Central memory CD8-positive, alpha-beta T cell (primary cell): ENCODE results near the gene FAM107B.

ENCODE experiments used
- ATAC-seq: fragments of 150-1000 bp; cut with Tn5 transposase; replicated peaks from 2 replicates; pipeline ENCODE4 v1.10.0; 2022; ENCODE audit warnings: mild to moderate bottlenecking, moderate FRiP score, moderate number of reproducible peaks; ENCODE audit not compliant: poor library complexity, severe bottlenecking; ENCODE audit errors: extremely low read depth
- DNase-seq, 2 donors: peaks; one replicate each; pipeline ENCODE4 v3.0.0; 2021; ENCODE audit warnings: low spot score in 2 of 2
- H3K27ac Mint-ChIP-seq: one replicate; pipeline ENCODE4 v1.8.0; 2022; ENCODE audit warnings: low read depth, mild to moderate bottlenecking, moderate library complexity, mixed read lengths
- H3K27me3 Mint-ChIP-seq: one replicate; pipeline ENCODE4 v1.8.0; 2022; ENCODE audit warnings: mixed read lengths
- H3K36me3 Mint-ChIP-seq: one replicate; pipeline ENCODE4 v1.8.0; 2022; ENCODE audit warnings: mild to moderate bottlenecking, moderate library complexity, mixed read lengths; ENCODE audit not compliant: insufficient read depth
- H3K4me1 Mint-ChIP-seq: one replicate; pipeline ENCODE4 v1.8.0; 2022; ENCODE audit warnings: mixed read lengths
- H3K4me3 Mint-ChIP-seq: one replicate; pipeline ENCODE4 v1.8.0; 2022; ENCODE audit warnings: mild to moderate bottlenecking, moderate library complexity, mixed read lengths
- H3K9me3 Mint-ChIP-seq: one replicate; pipeline ENCODE4 v1.8.0; 2022; ENCODE audit warnings: mixed read lengths

The FAM107B gene

DNA sequence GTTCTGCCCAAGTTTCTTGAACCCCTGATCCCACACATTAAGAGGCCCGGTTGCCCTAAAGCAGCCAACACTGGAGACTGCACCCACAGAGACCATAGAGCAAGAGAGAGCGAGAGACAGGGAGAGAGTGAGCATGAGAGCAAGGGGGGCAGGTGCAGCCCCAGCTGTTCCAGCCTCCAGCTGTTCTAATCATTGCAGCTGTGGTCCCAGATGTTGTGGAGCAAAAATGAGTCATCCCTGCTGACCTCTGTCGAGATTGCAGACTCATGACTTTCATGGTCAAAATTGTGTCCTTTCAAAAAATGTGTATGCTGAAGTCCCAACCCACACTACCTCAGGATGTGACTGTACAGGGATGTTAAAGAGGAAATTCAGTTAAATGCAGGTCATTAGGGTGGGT, 300.0 kb downstream of the FAM107B start:
- no peak for DNase-seq
- H3K4me3 Mint-ChIP-seq = no peak overlapping the region
- ATAC-seq = no peak
- H3K4me1 Mint-ChIP-seq = no peaks in the 10 kb centered on the region
- H3K36me3 Mint-ChIP-seq = peaks cover 1% of the 10 kb centered on the region
- no peak overlapping the region for H3K27ac Mint-ChIP-seq
- peaks cover 78% of the 10 kb centered on the region for H3K27me3 Mint-ChIP-seq
- H3K9me3 Mint-ChIP-seq = no peaks in the 10 kb centered on the region

DNA sequence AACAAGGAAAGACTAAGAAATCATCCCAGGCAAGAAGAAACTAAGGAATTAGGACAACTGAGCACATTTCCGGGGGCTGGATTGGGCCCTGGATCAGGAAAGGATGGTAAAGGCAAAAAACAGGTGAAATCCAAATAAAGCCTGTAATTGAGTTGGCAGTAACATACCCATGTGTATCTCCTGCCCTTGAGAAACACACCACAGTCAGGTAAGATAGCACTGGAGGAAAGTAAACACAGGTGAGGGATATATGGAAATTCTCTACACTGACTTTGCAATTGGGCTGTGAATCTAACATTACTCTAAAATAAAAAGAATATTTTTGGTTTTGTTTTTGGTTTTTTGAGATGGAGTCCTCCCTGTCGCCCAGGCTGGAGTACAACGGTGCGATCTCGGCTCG, 303.8 kb downstream of the FAM107B start:
- H3K27ac Mint-ChIP-seq = no peak overlapping the region
- H3K4me3 Mint-ChIP-seq = no peak overlapping the region
- ATAC-seq (no peak), DNase-seq (no peak)
- H3K9me3 Mint-ChIP-seq = no peaks in the 10 kb centered on the region
- peaks cover 83% of the 10 kb centered on the region for H3K27me3 Mint-ChIP-seq
- no peaks in the 10 kb centered on the region for H3K4me1 Mint-ChIP-seq
- H3K36me3 Mint-ChIP-seq = no peaks in the 10 kb centered on the region

DNA sequence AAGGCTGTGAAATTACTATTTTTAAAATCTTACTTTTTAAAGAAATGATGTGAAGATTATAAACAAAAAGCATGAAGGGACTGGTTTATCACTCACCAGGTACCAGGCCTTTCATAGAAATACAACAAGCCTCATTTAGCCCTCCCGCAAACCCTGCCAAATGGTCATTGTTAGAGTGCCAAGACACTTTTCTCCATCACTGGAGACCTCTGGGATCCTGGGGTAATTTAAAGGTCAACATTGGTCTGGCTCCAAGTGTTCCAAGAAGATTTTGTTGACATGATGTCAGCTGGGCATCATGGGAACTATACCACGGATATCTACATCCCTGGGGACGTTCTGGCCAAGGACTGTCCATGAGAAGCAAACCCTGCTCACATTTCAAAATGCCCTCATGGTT, 306.0 kb downstream of the FAM107B start:
- no peaks in the 10 kb centered on the region for H3K36me3 Mint-ChIP-seq
- no peaks in the 10 kb centered on the region for H3K4me1 Mint-ChIP-seq
- no peak for DNase-seq
- no peak overlapping the region for H3K27ac Mint-ChIP-seq
- H3K9me3 Mint-ChIP-seq = no peaks in the 10 kb centered on the region
- H3K27me3 Mint-ChIP-seq = peaks cover 64% of the 10 kb centered on the region
- ATAC-seq = no peak
- H3K4me3 Mint-ChIP-seq = no peak overlapping the region
